ENCODE data around the gene RAD51B.

RAD51B gene

GRCh38 chr14:68603533-68604360, 784.2 kb downstream of the RAD51B start:
- H3K4me3 ChIP-seq (replicated peaks in 1 of 2; ENCODE audit: low read depth in 2 of 2, low read length in 2 of 2): no peak overlapping the region
- DNase-seq (ENCODE audit: low read depth in 2 of 2): no peak
- TF ChIP-seq CTCF (IDR thresholded peaks at IDR 0.05; ENCODE audit: low read depth, low read length): no peak

DNA sequence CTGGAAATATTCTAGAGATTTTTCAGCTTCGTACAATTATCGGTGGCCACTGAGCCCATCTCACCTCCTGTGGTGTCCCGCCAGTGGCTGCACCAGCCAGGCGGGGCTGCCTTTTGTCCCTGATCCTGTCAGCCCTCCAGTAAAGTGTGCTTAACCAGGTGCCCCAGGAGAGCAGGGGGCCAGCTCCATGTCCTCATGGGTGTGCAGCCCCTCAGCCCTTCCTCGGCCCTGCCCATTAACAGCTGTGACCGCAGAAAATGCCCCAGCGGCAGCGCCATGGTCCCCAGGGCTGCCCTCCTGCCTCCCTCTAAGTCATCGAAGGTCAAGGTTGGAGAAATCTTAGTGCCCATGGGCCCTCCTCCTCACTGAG, 784.8 kb downstream of the RAD51B start:
- no peak overlapping the region for H3K4me3 ChIP-seq (replicated peaks in 1 of 2; ENCODE audit: low read depth in 2 of 2, low read length in 2 of 2)
- TF ChIP-seq CTCF (IDR thresholded peaks at IDR 0.05; ENCODE audit: low read depth, low read length): no peak
- no peak for DNase-seq (ENCODE audit: low read depth in 2 of 2)

DNA sequence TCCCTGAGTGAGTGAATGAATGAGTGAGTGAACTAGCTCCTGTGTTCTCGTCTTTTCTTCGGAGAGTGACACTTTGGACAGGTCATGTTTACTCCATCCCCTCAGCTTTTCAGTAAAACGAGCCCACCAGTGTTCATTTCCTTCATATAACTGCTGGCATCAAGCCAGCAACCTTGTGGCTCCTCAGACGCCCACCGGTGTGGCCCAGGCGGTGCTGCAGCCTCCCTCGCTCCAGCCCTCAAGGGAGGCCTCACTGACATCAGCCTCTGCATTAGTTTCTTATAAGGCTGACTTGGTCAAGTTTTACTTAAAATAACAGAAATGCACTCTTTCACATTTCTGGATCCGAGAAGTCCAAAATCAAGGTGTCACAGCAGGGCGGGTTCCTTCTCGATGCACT, 785.2 kb downstream of the RAD51B start:
- DNase-seq (ENCODE audit: low read depth in 2 of 2): no peak
- H3K4me3 ChIP-seq (replicated peaks in 1 of 2; ENCODE audit: low read depth in 2 of 2, low read length in 2 of 2): no peak overlapping the region
- no peak for TF ChIP-seq CTCF (IDR thresholded peaks at IDR 0.05; ENCODE audit: low read depth, low read length)

GRCh38 chr14:68606176-68606575, 786.6 kb downstream of the RAD51B start:
- H3K4me3 ChIP-seq (replicated peaks in 1 of 2; ENCODE audit: low read depth in 2 of 2, low read length in 2 of 2): no peak overlapping the region
- no peak for DNase-seq (ENCODE audit: low read depth in 2 of 2)
- TF ChIP-seq CTCF (IDR thresholded peaks at IDR 0.05; ENCODE audit: low read depth, low read length): no peak

- no peak for TF ChIP-seq CTCF (IDR thresholded peaks at IDR 0.05; ENCODE audit: low read depth, low read length)
- no peak overlapping the region for H3K4me3 ChIP-seq (replicated peaks in 1 of 2; ENCODE audit: low read depth in 2 of 2, low read length in 2 of 2)
- no peak for DNase-seq (ENCODE audit: low read depth in 2 of 2)
Observed at GRCh38 chr14:68606644-68607043, 787.1 kb downstream of the RAD51B start.

DNA sequence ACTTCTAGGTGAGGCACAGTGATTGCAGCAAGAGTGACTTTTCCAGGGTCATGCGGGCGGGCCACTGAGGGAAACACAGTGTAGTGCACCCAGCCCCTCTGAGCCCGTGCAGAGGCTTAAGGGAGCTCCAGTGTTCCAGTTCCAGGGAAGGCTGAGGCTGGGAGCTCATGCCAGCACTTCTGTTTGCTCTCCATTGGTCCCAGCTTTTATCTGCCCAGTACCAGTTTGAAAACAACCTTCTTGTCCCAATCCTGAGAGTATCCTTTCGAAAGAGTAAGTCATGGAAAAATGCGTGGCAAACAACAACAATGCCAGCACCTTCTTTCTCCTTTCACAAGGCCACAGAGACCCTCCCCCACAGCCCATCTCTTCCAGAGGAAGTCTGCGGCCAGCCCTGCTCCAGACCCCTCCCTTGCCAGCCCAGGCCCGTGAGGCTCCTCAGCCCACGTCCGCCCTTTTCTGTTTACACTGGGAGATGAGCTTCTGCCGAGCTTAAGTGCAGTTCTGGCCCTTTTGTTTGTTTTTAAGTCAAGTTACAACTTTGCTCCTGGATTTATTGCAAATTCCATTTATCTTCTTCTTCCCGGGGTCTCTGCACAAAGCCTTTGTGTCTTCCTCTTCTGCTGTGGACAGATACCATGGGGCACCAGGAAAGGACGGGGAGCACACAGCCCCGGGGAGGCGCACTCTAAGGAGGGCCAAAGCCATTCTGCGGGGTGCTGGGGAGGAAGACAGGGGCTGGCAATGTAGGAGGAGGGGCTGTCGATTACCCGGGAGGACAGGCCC, 787.7 kb downstream of the RAD51B start:
- H3K4me3 ChIP-seq (replicated peaks in 1 of 2; ENCODE audit: low read depth in 2 of 2, low read length in 2 of 2): no peak overlapping the region
- TF ChIP-seq CTCF (IDR thresholded peaks at IDR 0.05; ENCODE audit: low read depth, low read length): no peak
- DNase-seq (ENCODE audit: low read depth in 2 of 2): peak in 1 of 2 donors; percentile 36

Measured in cardiac fibroblast (primary cell).